ENCODE measurements around the gene ATP6V0A1.

ATP6V0A1 gene

DNA sequence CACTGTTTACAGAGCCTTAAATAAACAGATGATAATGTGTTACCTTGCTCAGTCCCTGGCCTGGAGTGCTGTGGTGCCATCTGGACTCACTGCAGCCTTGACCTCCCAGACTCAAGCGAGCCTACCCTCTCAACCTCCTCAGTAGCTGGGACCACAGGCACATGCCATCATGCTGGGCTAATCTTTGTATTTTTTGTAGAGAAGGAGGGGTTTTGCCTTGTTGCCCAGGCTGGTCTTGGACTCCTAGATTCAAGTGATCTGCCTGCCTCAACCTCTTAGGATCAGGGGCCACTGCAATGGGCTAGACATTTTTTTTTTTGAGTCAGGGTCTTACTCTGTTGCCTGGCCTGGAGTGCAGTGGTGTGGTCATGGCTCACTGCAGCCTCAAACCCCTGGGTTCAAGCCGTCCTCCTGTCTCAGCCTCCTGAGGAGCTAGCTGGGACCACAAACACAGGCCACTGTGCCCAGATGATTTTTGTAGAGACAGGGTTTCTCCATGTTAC lies 72.3 kb downstream of the ATP6V0A1 start:
- DNase-seq (ENCODE audit: extremely low spot score), result no peak

DNA sequence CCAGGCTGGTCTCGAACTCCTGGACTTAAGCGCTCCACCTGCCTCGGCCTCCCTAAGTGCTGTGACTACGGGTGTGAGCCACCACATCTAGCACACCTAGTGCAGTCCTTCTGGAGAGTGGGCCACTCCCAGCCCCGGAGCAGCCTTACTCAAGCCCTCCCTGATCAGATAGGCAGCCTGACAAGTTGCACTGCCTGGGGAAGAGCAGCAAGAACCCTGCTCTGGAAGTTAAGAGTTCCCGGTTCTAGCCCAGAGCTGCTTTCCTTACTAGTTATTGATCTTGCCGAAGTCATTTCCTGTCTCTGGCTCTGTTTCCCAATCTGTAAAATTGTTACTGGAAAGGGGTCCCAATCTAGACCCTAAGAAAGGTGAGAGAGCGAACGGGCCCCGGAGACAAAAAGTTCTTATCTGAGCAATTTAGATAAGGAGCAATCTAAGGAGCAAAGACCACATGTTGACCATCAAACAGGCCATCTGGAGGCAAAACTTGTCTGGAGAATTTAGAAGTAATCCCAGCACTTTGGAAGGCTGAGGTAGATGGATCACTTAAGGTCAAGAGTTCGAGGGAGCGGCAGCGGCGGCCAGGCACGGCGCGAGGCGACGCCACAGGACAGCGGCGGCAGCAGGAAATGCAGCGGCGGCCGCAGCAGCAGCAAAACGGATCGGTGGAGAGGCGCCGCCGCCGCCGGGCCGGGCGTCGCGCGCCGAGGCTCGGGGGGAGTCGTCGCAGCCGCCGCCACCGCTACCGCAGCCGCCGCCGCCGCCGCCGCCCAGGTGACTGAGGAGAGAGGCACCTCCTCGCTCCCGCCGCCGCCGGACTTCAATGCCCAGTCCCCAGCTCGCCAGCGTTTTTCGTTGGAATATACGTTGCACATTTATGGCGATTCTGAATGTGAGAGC lies 73.0 kb downstream of the ATP6V0A1 start:
- DNase-seq (ENCODE audit: extremely low spot score), result peak; percentile 60
- CTCF ChIA-PET, result interaction anchor here (0.6 to 1.0 kb wide), 2 partner anchors 12 to 25 kb away, joined by 3 to 5 read pairs; no protein-coding TSS in a partner anchor
- POLR2A ChIA-PET, result interaction anchor here (0.7 to 1.2 kb wide), 4 partner anchors 10 to 241 kb away, joined by 3 to 7 read pairs (median 3); partner anchors contain the start of genes CAVIN1 and VPS25
- 0 out of 2 replicates have a peak, but pooled peaks have one; percentile 40 for TF ChIP-seq FOXM1 (IDR thresholded peaks at IDR 0.05; ENCODE audit: borderline replicate concordance)
- no peak for TF ChIP-seq ZNF384 (IDR thresholded peaks at IDR 0.05)

More for the DNA sequence above, 72.3 kb downstream of the ATP6V0A1 start:
- ChIA-PET CTCF (interaction anchor here (0.5 to 1.1 kb wide), 2 partner anchors 92 to 232 kb away, joined by 3 to 4 read pairs; no protein-coding TSS in a partner anchor), POLR2A (no interaction called here)
- TF ChIP-seq SP1 (IDR thresholded peaks at IDR 0.05) (no peak), NFRKB (IDR thresholded peaks at IDR 0.05) (no peak), LEF1 (IDR thresholded peaks at IDR 0.05; ENCODE audit: borderline replicate concordance) (no peak), ARNT (IDR thresholded peaks at IDR 0.05) (no peak), ZNF384 (IDR thresholded peaks at IDR 0.05) (no peak), L3MBTL2 (conservative IDR thresholded peaks at IDR 0.05) (no peak), BHLHE40 (IDR thresholded peaks at IDR 0.05; ENCODE audit: borderline replicate concordance) (no peak), HDGF (IDR thresholded peaks at IDR 0.05; ENCODE audit: borderline replicate concordance) (no peak), FOXA1 (IDR thresholded peaks at IDR 0.05) (no peak), ELF4 (IDR thresholded peaks at IDR 0.05) (no peak)
- TF ChIP-seq, protein P1, sequence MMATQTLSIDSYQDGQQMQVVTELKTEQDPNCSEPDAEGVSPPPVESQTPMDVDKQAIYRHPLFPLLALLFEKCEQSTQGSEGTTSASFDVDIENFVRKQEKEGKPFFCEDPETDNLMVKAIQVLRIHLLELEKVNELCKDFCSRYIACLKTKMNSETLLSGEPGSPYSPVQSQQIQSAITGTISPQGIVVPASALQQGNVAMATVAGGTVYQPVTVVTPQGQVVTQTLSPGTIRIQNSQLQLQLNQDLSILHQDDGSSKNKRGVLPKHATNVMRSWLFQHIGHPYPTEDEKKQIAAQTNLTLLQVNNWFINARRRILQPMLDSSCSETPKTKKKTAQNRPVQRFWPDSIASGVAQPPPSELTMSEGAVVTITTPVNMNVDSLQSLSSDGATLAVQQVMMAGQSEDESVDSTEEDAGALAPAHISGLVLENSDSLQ (IDR thresholded peaks at IDR 0.05), result no peak

DNA sequence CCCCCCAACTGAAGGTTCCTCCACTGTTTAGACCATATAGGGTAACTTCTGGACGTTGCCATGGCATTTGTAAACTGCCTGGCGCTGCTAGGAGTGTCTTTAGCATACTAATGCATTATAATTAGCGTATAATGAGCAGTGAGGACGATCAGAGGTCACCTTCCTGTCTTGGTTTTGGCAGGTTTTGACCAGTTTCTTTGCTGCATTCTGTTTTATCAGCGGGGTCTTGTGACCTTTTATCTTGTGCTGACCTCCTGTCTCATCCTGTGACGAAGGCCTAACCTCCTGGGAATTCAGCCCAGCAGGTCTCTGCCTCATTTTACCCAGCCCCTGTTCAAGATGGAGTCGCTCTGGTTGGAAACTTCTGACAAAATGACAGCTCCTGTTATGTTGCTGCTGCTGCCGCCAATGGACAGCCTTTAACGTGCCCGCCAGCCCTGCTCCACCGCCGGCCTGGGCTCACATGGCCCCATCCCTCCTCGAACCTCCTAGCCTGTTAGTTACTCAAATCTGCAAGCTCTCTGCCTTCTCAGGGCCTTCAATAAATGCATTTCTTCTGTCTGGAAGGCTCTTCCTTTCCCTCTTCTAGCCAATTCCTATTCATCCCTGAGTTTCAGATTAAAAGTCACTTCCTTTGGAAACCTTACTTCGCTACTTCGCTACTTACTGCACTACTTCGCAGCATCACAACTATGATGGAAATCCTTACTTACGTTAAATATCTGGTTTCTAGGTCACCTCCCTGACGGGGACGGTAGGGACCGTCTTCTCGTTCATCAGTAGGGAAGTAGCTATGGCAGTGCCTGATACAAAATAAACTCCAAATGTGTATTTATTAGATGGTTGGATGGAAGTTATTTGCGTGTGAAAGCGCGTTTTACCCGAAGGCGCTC lies 76.7 kb downstream of the ATP6V0A1 start:
- TF ChIP-seq FOXA1 (IDR thresholded peaks at IDR 0.05) (no peak), SUZ12 (IDR thresholded peaks at IDR 0.05) (no peak), ARNT (IDR thresholded peaks at IDR 0.05) (no peak), L3MBTL2 (conservative IDR thresholded peaks at IDR 0.05) (peak; percentile 70; the same call in 1 of the 2 replicates)
- CTCF ChIA-PET, result interaction anchor here (0.6 to 1.4 kb wide), 6 partner anchors 8 to 234 kb away, joined by 3 to 10 read pairs (median 4); partner anchors contain the start of gene PSMC3IP
- POLR2A ChIA-PET, result interaction anchor here (0.6 to 3.4 kb wide), 24 partner anchors 8 to 569 kb away, joined by 3 to 37 read pairs (median 6); partner anchors contain the start of genes CAVIN1, CNP, HSD17B1 and MLX
- no peak for DNase-seq (ENCODE audit: extremely low spot score)

DNA sequence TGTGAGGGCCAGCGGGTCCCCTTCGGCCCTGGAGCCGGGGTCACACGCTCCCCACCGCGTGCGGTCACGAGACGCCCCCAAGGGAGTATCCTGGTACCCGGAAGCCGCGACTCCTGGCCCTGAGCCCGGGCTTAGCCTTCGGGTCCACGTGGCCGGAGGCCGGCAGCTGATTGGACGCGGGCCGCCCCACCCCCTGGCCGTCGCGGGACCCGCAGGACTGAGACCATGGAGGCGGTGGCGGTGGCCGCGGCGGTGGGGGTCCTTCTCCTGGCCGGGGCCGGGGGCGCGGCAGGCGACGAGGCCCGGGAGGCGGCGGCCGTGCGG lies 77.3 kb downstream of the ATP6V0A1 start, which contains the start of gene NAGLU:
Gene NAGLU (plus strand): TSS at position 194 of the 324 bp plus-strand sequence. CDS start 32 bp downstream, at position 226.
- POLR2A ChIA-PET, result interaction anchor here (0.6 to 3.4 kb wide), 28 partner anchors 9 to 569 kb away, joined by 3 to 37 read pairs (median 5); partner anchors contain the start of genes CAVIN1, CNP, HSD17B1 and MLX
- CTCF ChIA-PET, result interaction anchor here (0.6 to 1.4 kb wide), 6 partner anchors 9 to 158 kb away, joined by 3 to 10 read pairs (median 4); partner anchors contain the start of gene PSMC3IP
- TF ChIP-seq ELF4 (IDR thresholded peaks at IDR 0.05), result peak; percentile 97
- no peak for TF ChIP-seq BHLHE40 (IDR thresholded peaks at IDR 0.05; ENCODE audit: borderline replicate concordance)
- peak; percentile 10; the same call in 1 of the 2 replicates for TF ChIP-seq L3MBTL2 (conservative IDR thresholded peaks at IDR 0.05)
- peak; percentile 96 for DNase-seq (ENCODE audit: extremely low spot score)

DNA sequence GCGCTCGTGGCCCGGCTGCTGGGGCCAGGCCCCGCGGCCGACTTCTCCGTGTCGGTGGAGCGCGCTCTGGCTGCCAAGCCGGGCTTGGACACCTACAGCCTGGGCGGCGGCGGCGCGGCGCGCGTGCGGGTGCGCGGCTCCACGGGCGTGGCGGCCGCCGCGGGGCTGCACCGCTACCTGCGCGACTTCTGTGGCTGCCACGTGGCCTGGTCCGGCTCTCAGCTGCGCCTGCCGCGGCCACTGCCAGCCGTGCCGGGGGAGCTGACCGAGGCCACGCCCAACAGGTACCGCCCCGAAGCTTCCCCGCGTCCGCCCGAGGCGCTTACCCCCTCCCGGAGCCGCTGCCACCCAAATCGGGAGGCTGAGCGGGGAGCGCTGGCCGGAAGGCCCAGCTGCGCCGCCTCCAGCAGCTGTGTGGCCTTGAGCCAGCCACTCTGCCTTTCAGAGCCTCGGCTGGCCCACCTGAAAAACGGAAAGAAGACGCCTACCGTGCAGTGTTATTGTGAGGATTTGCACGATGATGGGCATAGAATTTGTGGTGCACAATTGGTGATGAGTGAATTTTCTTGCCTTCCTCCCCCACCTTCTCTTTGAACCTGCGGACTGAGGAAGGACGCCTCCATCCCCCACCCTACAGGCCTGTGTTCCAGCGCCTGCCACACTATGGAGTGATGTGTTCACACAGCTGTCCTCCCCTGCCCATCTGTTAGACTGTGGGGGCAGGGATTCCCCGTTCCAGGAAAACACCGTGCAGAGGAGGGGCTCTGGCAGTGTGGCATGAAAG lies 77.9 kb downstream of the ATP6V0A1 start:
- TF ChIP-seq TARDBP (IDR thresholded peaks at IDR 0.05) (no peak), FOXM1 (IDR thresholded peaks at IDR 0.05; ENCODE audit: borderline replicate concordance) (peak; percentile 64), LEF1 (IDR thresholded peaks at IDR 0.05; ENCODE audit: borderline replicate concordance) (no peak), SP1 (IDR thresholded peaks at IDR 0.05) (no peak), SUZ12 (IDR thresholded peaks at IDR 0.05) (no peak), CTBP1 (IDR thresholded peaks at IDR 0.05; ENCODE audit: borderline replicate concordance) (no peak), ELF4 (IDR thresholded peaks at IDR 0.05) (no peak), FOXA1 (IDR thresholded peaks at IDR 0.05) (no peak), ARNT (IDR thresholded peaks at IDR 0.05) (peak; percentile 71; the same call in 1 of the 2 replicates)
- POLR2A ChIA-PET, result interaction anchor here (0.7 to 3.4 kb wide), 32 partner anchors 9 to 461 kb away, joined by 3 to 37 read pairs (median 5); partner anchors contain the start of genes CAVIN1, HSD17B1, MLX and PSMC3IP
- DNase-seq (ENCODE audit: extremely low spot score), result peak; percentile 78
- CTCF ChIA-PET, result interaction anchor here (0.6 to 1.4 kb wide), 6 partner anchors 9 to 227 kb away, joined by 3 to 10 read pairs (median 4); no protein-coding TSS in a partner anchor

DNA sequence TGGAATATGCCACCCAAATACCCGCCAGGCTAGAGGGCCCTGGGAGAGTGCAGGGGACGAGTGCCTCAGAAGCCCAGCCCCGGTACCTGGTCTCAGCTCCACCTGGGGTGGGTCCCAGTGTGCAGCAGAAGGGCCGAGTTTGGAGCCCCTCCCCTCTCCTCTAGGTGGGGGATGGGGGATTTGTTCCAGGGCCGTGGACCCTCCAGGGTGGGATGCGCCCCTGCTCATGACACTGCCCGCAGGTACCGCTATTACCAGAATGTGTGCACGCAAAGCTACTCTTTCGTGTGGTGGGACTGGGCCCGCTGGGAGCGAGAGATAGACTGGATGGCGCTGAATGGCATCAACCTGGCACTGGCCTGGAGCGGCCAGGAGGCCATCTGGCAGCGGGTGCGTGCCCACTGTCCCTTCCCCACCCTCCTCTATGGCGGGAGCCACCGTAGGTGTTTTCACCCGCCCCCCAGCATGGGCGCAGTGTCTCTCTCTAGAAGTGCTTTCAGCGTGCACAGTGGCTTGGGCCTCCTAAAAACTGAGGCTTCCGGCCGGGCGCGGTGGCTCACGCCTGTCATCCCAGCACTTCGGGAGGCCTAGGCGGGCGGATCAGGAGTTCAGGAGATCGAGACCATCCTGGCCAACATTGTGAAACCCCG lies 78.6 kb downstream of the ATP6V0A1 start:
- TF ChIP-seq HDGF (IDR thresholded peaks at IDR 0.05; ENCODE audit: borderline replicate concordance), result no peak
- TF ChIP-seq, protein P1 (IDR thresholded peaks at IDR 0.05), result no peak
- ChIA-PET POLR2A (interaction anchor here (0.8 to 3.4 kb wide), 17 partner anchors 10 to 236 kb away, joined by 3 to 37 read pairs (median 6); partner anchors contain the start of genes HSD17B1, MLX, PSMC3IP and RETREG3), CTCF (interaction anchor here (1.0 to 1.3 kb wide), 2 partner anchors 11 to 144 kb away, joined by 3 read pairs; no protein-coding TSS in a partner anchor)
- no peak for DNase-seq (ENCODE audit: extremely low spot score)

Measured in HEK293T (cell line).